Naive thymus-derived CD8-positive, alpha-beta T cell (primary cell): ENCODE data around the gene ZNF501. TPM values are rescaled to one million over a fixed set of nuclear protein-coding genes. Genes with fewer than 3 reads are reported as not detected.

Experiments
- ATAC-seq, 2 donors: fragments of 150-1000 bp; cut with Tn5 transposase in 1 of 2; sonication (Bioruptor Pico), chemical (Tn5 transposase) in 1 of 2; 1 replicate in 1 of 2; 2 replicates in 1 of 2; pipeline ENCODE4 v1.10.0; 2021; ENCODE audit warnings: mild to moderate bottlenecking in 2 of 2, moderate library complexity in 2 of 2
- POLR2A ChIA-PET: fragments of 350-600 bp; sonication (Branson Sonifier 250); formaldehyde crosslinking; loops from one replicate; lab custom pipeline; 2021; ENCODE audit warnings: antibody characterized with exemption; lab: Charles Lee
- DNase-seq, 10 donors: peaks; one replicate each; pipeline versions ENCODE4 v3.0.0 to v3.0.0-alpha.2; 2020 to 2022
- H3K27ac Mint-ChIP-seq, 10 donors: one replicate each; pipeline ENCODE4 v1.8.0; 2020 to 2022; ENCODE audit warnings: mild to moderate bottlenecking in 10 of 10, mixed read lengths in 10 of 10, moderate library complexity in 4 of 10, inconsistent platforms in 1 of 10
- H3K27me3 Mint-ChIP-seq, 5 donors: one replicate each; pipeline ENCODE4 v1.8.0; 2021 to 2022; ENCODE audit warnings: mixed read lengths in 5 of 5
- H3K36me3 Mint-ChIP-seq, 3 donors: one replicate each; pipeline ENCODE4 v1.8.0; 2020 to 2022; ENCODE audit warnings: mixed read lengths in 3 of 3, mild to moderate bottlenecking in 2 of 3, inconsistent platforms in 1 of 3
- H3K4me1 Mint-ChIP-seq, 4 donors: one replicate each; pipeline ENCODE4 v1.8.0; 2021 to 2022; ENCODE audit warnings: mixed read lengths in 4 of 4
- H3K4me3 Mint-ChIP-seq, 10 donors: one replicate each; pipeline ENCODE4 v1.8.0; 2020 to 2022; ENCODE audit warnings: mild to moderate bottlenecking in 10 of 10, mixed read lengths in 10 of 10, moderate library complexity in 6 of 10, inconsistent platforms in 1 of 10
- H3K9me3 Mint-ChIP-seq, 9 donors: one replicate each; pipeline ENCODE4 v1.8.0; 2020 to 2022; ENCODE audit warnings: mixed read lengths in 9 of 9, mild to moderate bottlenecking in 3 of 9, inconsistent platforms in 1 of 9, moderate library complexity in 1 of 9
- polyA plus RNA-seq, 3 donors: library from polyadenylated mRNA; unstranded; fragments of 300-500 nt; fragmentation: Illumina TruSeq; gene quantifications; one replicate each; pipeline ENCODE4 v1.2.3, GENCODE V29; 2021
- total RNA-seq, 8 experiments: library from RNA in 2 of 8; stranded (reverse) in 2 of 8; gene quantifications; one replicate each; pipeline ENCODE4 v1.2.3 and lab custom pipeline; 2021 to 2026

The ZNF501 gene
- total RNA-seq (1 to 10 TPM; 3.9 to 4.5 TPM), polyA plus RNA-seq (1 to 10 TPM; 1.6 to 2.3 (median 2.2) TPM), total RNA-seq (lab: John Stamatoyannopoulos, UW) (1.5 to 9.1 (median 3.8) reads per million in 6 experiments)

- Mint-ChIP-seq H3K9me3 (peaks cover 20 to 94% (median 58%) of the 10 kb centered on the region in 9 donors), H3K4me1 (peaks cover 9 to 23% (median 15%) of the 10 kb centered on the region in 4 donors), H3K27me3 (no peaks in the 10 kb centered on the region), H3K4me3 (peak within 1 kb of the TSS; percentile 85 to 98 (median 93)), H3K36me3 (peaks cover 38 to 75% (median 70%) of the 10 kb centered on the region in 3 donors), H3K27ac (peak within 1 kb of the TSS; percentile 57 to 95 (median 86))
- POLR2A ChIA-PET, result interaction anchor here (0.7 to 2.5 kb wide), 7 partner anchors 10 to 219 kb away, joined by 3 to 27 read pairs (median 3); partner anchors contain the start of genes KIAA1143, KIF15 and ZNF502
- ATAC-seq (peak; percentile 96), DNase-seq (peak; percentile 56 to 89 (median 77))
These were observed at the start of gene ZNF501 for GRCh38 chr3:44729384-44729910. Gene ZNF501, plus strand, starts transcription at chr3:44729635. Its CDS starts 4,787 bp downstream, at chr3:44734422.

GRCh38 chr3:44680921-44681455 is 48.4 kb upstream of the ZNF501 start:
- Mint-ChIP-seq H3K27ac (no peak overlapping the region), H3K4me1 (peaks cover 7 to 13% (median 12%) of the 10 kb centered on the region in 4 donors), H3K4me3 (peak overlapping the region in 1 of 10 donors; percentile 52), H3K27me3 (peaks cover 0 to 9% (median 3%) of the 10 kb centered on the region in 5 donors), H3K9me3 (peaks cover 9 to 97% (median 74%) of the 10 kb centered on the region in 9 donors), H3K36me3 (peaks cover 28 to 71% (median 65%) of the 10 kb centered on the region in 3 donors)
- DNase-seq (no peak), ATAC-seq (no peak)
- POLR2A ChIA-PET, result no interaction called here

GRCh38 chr3:44682182-44682896 is 47.1 kb upstream of the ZNF501 start:
- no peak for ATAC-seq
- POLR2A ChIA-PET, result no interaction called here
- no peak overlapping the region for H3K4me3 Mint-ChIP-seq

GRCh38 chr3:44685128-44685800 is 44.2 kb upstream of the ZNF501 start:
- Mint-ChIP-seq H3K4me3 (peak overlapping the region; percentile 81 to 95 (median 88)), H3K27me3 (peaks cover 9 to 35% (median 29%) of the 10 kb centered on the region in 5 donors), H3K27ac (peak overlapping the region; percentile 62 to 92 (median 72)), H3K4me1 (peaks cover 7 to 15% (median 13%) of the 10 kb centered on the region in 4 donors), H3K36me3 (peaks cover 31 to 79% (median 70%) of the 10 kb centered on the region in 3 donors), H3K9me3 (peaks cover 26 to 85% (median 62%) of the 10 kb centered on the region in 9 donors)
- ATAC-seq, result peak; percentile 84 to 90
- DNase-seq, result peak; percentile 23 to 75 (median 48)
- POLR2A ChIA-PET, result interaction anchor here (1.0 to 1.5 kb wide), 3 partner anchors 60 to 77 kb away, joined by 3 to 4 read pairs (median 3); partner anchors contain the start of gene ZNF197

More at GRCh38 chr3:44682182-44682896, 47.1 kb upstream of the ZNF501 start:
- peaks cover 28 to 69% (median 59%) of the 10 kb centered on the region in 3 donors for H3K36me3 Mint-ChIP-seq
- DNase-seq, result no peak
- H3K9me3 Mint-ChIP-seq, result peaks cover 23 to 95% (median 68%) of the 10 kb centered on the region in 9 donors
- H3K27ac Mint-ChIP-seq, result no peak overlapping the region
- H3K27me3 Mint-ChIP-seq, result peaks cover 0 to 15% (median 8%) of the 10 kb centered on the region in 5 donors
- H3K4me1 Mint-ChIP-seq, result peaks cover 7 to 15% (median 13%) of the 10 kb centered on the region in 4 donors

GRCh38 chr3:44687898-44688297 is 41.5 kb upstream of the ZNF501 start:
- peaks cover 20 to 74% (median 49%) of the 10 kb centered on the region in 3 donors for H3K36me3 Mint-ChIP-seq
- no peak for ATAC-seq
- H3K4me3 Mint-ChIP-seq, result no peak overlapping the region
- POLR2A ChIA-PET, result no interaction called here
- peaks cover 7 to 15% (median 12%) of the 10 kb centered on the region in 4 donors for H3K4me1 Mint-ChIP-seq
- no peak overlapping the region for H3K27ac Mint-ChIP-seq
- no peak for DNase-seq
- H3K9me3 Mint-ChIP-seq, result peaks cover 26 to 84% (median 58%) of the 10 kb centered on the region in 9 donors
- H3K27me3 Mint-ChIP-seq, result peaks cover 24 to 59% (median 48%) of the 10 kb centered on the region in 5 donors

- ATAC-seq, result peak; percentile 93
These were observed 16.9 kb upstream of the ZNF501 start, which contains the start of gene ZNF502 for GRCh38 chr3:44712455-44713075. Gene ZNF502, plus strand, starts transcription at chr3:44712660. Its CDS starts 7,602 bp downstream, at chr3:44720262.

GRCh38 chr3:44721231-44722102 is 8.0 kb upstream of the ZNF501 start:
- no peak for ATAC-seq
- no peak overlapping the region for H3K27ac Mint-ChIP-seq
- peaks cover 52 to 82% (median 78%) of the 10 kb centered on the region in 3 donors for H3K36me3 Mint-ChIP-seq
- POLR2A ChIA-PET, result no interaction called here
- peaks cover 12 to 96% (median 60%) of the 10 kb centered on the region in 9 donors for H3K9me3 Mint-ChIP-seq
- no peak for DNase-seq
- H3K4me3 Mint-ChIP-seq, result no peak overlapping the region
- H3K4me1 Mint-ChIP-seq, result no peaks in the 10 kb centered on the region
- peaks cover 0 to 3% (median 0%) of the 10 kb centered on the region in 5 donors for H3K27me3 Mint-ChIP-seq

More at GRCh38 chr3:44712455-44713075, 16.9 kb upstream of the ZNF501 start, which contains the start of gene ZNF502:
- DNase-seq, result peak; percentile 31 to 73 (median 53)
- peaks cover 11 to 30% (median 16%) of the 10 kb centered on the region in 5 donors for H3K27me3 Mint-ChIP-seq
- peaks cover 6 to 22% (median 14%) of the 10 kb centered on the region in 4 donors for H3K4me1 Mint-ChIP-seq
- peaks cover 21 to 96% (median 53%) of the 10 kb centered on the region in 9 donors for H3K9me3 Mint-ChIP-seq
- peak within 1 kb of the TSS; percentile 64 to 96 (median 79) for H3K27ac Mint-ChIP-seq
- peak within 1 kb of the TSS; percentile 87 to 98 (median 91) for H3K4me3 Mint-ChIP-seq
- H3K36me3 Mint-ChIP-seq, result peaks cover 22 to 61% (median 60%) of the 10 kb centered on the region in 3 donors
- POLR2A ChIA-PET, result interaction anchor here (0.5 to 4.8 kb wide), 3 partner anchors 17 to 48 kb away, joined by 3 to 19 read pairs (median 14); partner anchors contain the start of genes KIAA1143, KIF15 and ZNF501

- Mint-ChIP-seq H3K27me3 (peaks cover 0 to 3% (median 0%) of the 10 kb centered on the region in 5 donors), H3K27ac (no peak overlapping the region), H3K9me3 (peaks cover 12 to 94% (median 55%) of the 10 kb centered on the region in 9 donors), H3K4me1 (no peaks in the 10 kb centered on the region), H3K36me3 (peaks cover 46 to 78% (median 74%) of the 10 kb centered on the region in 3 donors), H3K4me3 (no peak overlapping the region)
- no peak for ATAC-seq
- POLR2A ChIA-PET, result no interaction called here
- DNase-seq, result no peak
These were observed 7.4 kb upstream of the ZNF501 start for GRCh38 chr3:44722103-44722401.

GRCh38 chr3:44734646-44735168 is 5.3 kb downstream of the ZNF501 start:
- Mint-ChIP-seq H3K36me3 (peaks cover 41 to 77% (median 72%) of the 10 kb centered on the region in 3 donors), H3K27me3 (no peaks in the 10 kb centered on the region)

GRCh38 chr3:44761101-44761423 is 31.6 kb downstream of the ZNF501 start:
- Mint-ChIP-seq H3K4me1 (peaks cover 16 to 40% (median 35%) of the 10 kb centered on the region in 4 donors), H3K9me3 (peaks cover 0 to 34% (median 18%) of the 10 kb centered on the region in 9 donors), H3K27me3 (peaks cover 0 to 12% (median 0%) of the 10 kb centered on the region in 5 donors), H3K4me3 (peak overlapping the region; percentile 87 to 96 (median 90)), H3K27ac (peak overlapping the region; percentile 83 to 96 (median 90)), H3K36me3 (peaks cover 12 to 38% (median 22%) of the 10 kb centered on the region in 3 donors)
- DNase-seq, result peak in 1 of 10 donors; percentile 1
- peak; percentile 21 to 30 for ATAC-seq
- POLR2A ChIA-PET, result interaction anchor here (0.6 to 2.9 kb wide), 6 partner anchors 32 to 274 kb away, joined by 4 to 27 read pairs (median 8); partner anchors contain the start of genes ZNF501 and ZNF502

More at GRCh38 chr3:44734646-44735168, 5.3 kb downstream of the ZNF501 start:
- POLR2A ChIA-PET, result no interaction called here
- H3K4me1 Mint-ChIP-seq, result peaks cover 4 to 11% (median 6%) of the 10 kb centered on the region in 4 donors
- no peak overlapping the region for H3K27ac Mint-ChIP-seq
- peak overlapping the region in 1 of 10 donors; percentile 24 for H3K4me3 Mint-ChIP-seq
- no peak for ATAC-seq
- no peak for DNase-seq
- peaks cover 19 to 98% (median 58%) of the 10 kb centered on the region in 9 donors for H3K9me3 Mint-ChIP-seq
